Inferior parietal cortex (tissue), 1 donor: ENCODE results near the gene RBM20.

ENCODE experiments used
- DNase-seq: peaks from one replicate; pipeline ENCODE4 v3.0.0-alpha.2; 2016; ENCODE audit errors: extremely low spot score

Gene RBM20

GRCh38 chr10:110834629-110835301 is 190.6 kb downstream of the RBM20 start:
- no peak for DNase-seq

GRCh38 chr10:110835841-110836240 is 191.7 kb downstream of the RBM20 start:
- no peak for DNase-seq

GRCh38 chr10:110836706-110837105 is 192.6 kb downstream of the RBM20 start:
- no peak for DNase-seq

GRCh38 chr10:110837418-110838171 is 193.5 kb downstream of the RBM20 start:
- DNase-seq = no peak

- no peak for DNase-seq
These were observed 196.2 kb downstream of the RBM20 start for GRCh38 chr10:110840225-110840922.

- DNase-seq = no peak
These were observed 196.8 kb downstream of the RBM20 start for GRCh38 chr10:110840923-110841428.

- DNase-seq = no peak
These were observed 197.7 kb downstream of the RBM20 start for GRCh38 chr10:110841767-110842267.

- DNase-seq = no peak
These were observed 198.3 kb downstream of the RBM20 start for GRCh38 chr10:110842326-110842904.

GRCh38 chr10:110843031-110843430 is 198.9 kb downstream of the RBM20 start:
- DNase-seq = no peak

- no peak for DNase-seq
These were observed 199.9 kb downstream of the RBM20 start for GRCh38 chr10:110843796-110844616.

- DNase-seq = no peak
These were observed 200.4 kb downstream of the RBM20 start for GRCh38 chr10:110844617-110844881.

GRCh38 chr10:110845192-110845755 is 201.1 kb downstream of the RBM20 start:
- DNase-seq = no peak

- no peak for DNase-seq
These were observed 201.9 kb downstream of the RBM20 start for GRCh38 chr10:110845756-110846620.

- DNase-seq = no peak
These were observed 203.2 kb downstream of the RBM20 start for GRCh38 chr10:110847374-110847773.

GRCh38 chr10:110848106-110848505 is 204.0 kb downstream of the RBM20 start:
- no peak for DNase-seq

GRCh38 chr10:110850099-110850498 is 206.0 kb downstream of the RBM20 start:
- DNase-seq = no peak

- no peak for DNase-seq
These were observed 207.0 kb downstream of the RBM20 start for GRCh38 chr10:110851020-110851612.

GRCh38 chr10:110852255-110852896 is 208.2 kb downstream of the RBM20 start:
- no peak for DNase-seq

GRCh38 chr10:110852947-110853346 is 208.8 kb downstream of the RBM20 start:
- DNase-seq = no peak
